Stimulated activated CD8-positive, alpha-beta memory T cell treated with anti-CD3 and anti-CD28 coated beads, Interleukin-12 subunit alpha, Interleukin-12 subunit beta, amount 100 ng/mL, for 1 hour (primary cell): ENCODE data around the gene IP6K2.
"Not testable (repeated sequence)": the region's sequence is repeated elsewhere in the genome, so short reads cannot be mapped to it uniquely, and the experiment has no call there.

Experiments
- DNase-seq: peaks from one replicate; pipeline ENCODE4 v3.0.0-alpha.2; 2020; ENCODE audit warnings: low read depth

Gene IP6K2

GRCh38 chr3:48727511-48727910, 10.5 kb upstream of the IP6K2 start:
- DNase-seq, result no peak

- DNase-seq, result not testable (repeated sequence)
Measured at GRCh38 chr3:48725185-48725855, 8.3 kb upstream of the IP6K2 start.

- no peak for DNase-seq
Measured at GRCh38 chr3:48723725-48724124, 6.7 kb upstream of the IP6K2 start.

DNA sequence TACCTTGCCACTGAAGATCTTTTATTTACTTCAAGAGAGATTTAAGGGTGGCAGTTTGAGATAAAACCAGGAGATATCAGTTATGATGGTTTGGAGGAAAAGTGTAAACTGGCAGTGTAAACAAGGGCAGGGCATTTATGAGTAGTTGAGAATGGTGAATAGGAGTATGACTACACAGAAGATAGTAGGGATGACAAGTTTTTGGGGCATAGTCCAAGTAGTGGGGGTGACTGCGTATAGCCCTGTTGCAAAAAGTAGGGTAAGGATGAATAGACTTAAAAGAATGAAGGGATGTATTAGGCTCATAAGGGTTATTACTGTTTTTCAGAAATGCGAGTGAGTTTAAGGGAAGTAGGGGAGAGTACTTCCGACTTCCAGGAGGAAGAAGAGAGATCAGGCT, 6.3 kb upstream of the IP6K2 start:
- DNase-seq, result not testable (repeated sequence)

DNA sequence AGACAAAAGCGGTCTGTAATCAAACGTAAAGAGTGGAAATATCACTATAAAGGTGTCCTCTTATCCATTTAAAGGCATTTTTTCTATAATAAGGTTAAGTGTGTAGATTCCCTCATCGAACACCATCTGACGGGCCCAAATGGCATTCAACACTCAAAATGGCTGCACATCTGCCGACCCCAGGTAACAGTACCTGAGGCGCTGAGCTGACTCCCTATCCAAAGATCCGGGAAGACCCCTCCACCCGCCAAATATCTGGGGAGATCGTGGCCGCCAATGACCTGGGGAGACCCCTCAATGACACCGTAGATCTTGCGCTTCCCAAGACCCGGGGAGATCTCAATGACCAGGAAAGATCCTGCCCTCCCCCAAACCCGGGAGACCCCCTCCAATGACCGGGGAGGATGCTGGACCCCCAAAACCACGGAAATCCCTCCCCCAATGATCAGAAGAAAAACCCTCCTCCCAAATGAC, 476 bp downstream of the IP6K2 start:
- no peak for DNase-seq

GRCh38 chr3:48715174-48715800, 1.7 kb downstream of the IP6K2 start:
- DNase-seq, result no peak

DNA sequence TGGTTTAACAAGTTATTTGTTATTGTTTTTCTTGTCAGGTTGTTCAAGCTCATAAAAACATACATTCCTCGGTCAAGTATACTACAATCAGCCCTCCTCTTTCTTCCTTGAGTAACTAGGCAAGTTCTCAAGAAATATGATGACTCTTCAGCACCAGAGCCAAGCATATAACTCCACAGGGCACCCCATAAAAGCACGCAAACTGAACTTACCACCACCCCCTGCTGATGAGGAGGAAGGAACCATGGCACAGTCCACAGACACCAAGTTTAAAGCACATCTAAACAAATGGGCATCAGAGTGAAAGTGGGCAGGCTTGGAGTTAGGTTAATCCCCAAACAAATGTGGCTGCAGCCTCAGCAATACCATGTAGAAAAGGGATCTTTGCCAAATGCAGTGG, 5.3 kb downstream of the IP6K2 start:
- no peak for DNase-seq

GRCh38 chr3:48709051-48709461, 8.0 kb downstream of the IP6K2 start:
- no peak for DNase-seq

- DNase-seq, result no peak
Measured at GRCh38 chr3:48708481-48708889, 8.5 kb downstream of the IP6K2 start.

DNA sequence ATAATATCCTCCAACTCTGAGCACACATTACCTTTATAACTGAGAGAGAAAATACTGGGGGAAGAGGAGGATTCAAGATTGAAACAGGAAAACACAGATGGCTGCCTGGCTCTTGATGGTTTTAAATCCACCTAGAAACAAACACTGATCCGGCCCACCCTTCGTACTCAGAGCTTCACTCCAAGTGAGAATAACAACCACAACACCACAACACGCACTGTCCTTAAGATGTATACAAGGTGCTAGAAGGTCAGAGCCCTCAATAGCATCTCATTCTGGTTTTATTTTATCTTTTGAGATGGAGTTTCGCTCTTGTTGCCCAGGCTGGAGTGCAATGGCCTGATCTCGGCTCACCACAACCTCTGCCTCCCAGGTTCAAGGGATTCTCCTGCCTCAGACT, 9.9 kb downstream of the IP6K2 start:
- DNase-seq, result no peak

DNA sequence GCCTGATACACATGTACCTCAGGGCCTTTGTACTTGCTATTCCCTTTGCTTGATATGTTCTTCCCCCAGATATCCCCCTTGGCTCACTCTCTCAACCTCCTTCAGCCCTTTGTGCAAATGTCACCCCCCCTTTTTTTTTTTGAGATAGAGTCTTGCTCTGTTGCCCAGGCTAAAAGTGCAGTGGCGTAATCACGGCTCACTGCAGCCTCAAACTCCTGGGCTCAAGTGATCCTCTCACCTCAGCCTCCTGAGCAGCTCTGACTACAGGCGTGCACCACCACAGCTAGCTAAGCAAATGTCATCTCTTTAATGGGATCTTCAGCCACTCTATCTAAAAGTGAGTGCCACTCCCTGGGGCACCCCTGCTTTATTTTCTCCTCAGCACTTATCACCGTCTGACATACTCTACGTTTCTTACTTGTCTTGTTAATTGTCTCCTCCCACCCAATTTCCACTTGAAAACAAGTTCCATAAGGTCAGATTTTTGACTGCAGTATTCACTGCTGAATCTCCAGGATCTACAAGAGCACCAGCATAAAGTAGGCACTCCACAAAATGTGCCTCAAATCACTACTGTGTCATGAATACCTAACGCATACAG, 14.6 kb downstream of the IP6K2 start:
- no peak for DNase-seq

GRCh38 chr3:48700731-48701405, 16.2 kb downstream of the IP6K2 start:
- no peak for DNase-seq

DNA sequence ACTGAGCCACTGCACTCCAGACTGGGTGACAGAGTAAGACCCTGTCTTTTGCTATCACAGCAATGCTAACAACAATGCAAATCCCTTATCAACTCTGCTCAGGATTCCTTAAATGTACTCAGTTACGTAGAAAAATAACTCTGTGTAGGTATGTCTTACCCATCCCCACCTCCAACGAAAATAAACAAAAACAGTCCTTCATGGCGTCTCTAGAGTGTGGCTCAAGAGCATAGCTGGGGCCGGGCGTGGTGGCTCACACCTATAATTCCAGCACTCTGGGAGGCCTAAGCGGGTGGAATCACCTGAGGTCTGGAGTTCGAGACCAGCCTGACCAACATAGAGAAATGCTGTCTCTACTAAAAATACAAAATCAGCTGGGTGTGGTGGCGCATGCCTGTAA, 18.1 kb downstream of the IP6K2 start:
- DNase-seq, result no peak

DNA sequence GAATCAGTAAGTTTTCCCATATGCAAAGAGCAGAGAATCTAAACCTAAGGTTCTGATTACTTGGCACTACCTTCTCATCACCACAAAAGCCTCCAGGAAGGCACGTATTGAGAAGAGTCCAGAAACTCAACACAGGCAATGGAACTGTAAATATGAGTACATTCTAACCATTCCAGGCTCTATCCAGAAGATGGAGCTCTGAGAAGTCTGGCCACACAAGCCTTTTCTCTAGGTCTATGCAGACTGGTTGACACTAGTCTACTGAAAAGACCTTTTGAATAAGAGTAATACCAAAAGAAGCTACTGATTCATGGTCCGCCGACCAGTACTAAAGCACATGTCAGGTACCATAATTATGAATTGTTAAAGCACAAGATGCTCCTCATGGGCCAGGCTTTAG, 19.1 kb downstream of the IP6K2 start:
- DNase-seq, result no peak

- DNase-seq, result no peak
Measured at GRCh38 chr3:48696601-48697000, 20.4 kb downstream of the IP6K2 start.

GRCh38 chr3:48696156-48696555, 20.9 kb downstream of the IP6K2 start:
- no peak for DNase-seq

- DNase-seq, result no peak
Measured at GRCh38 chr3:48695393-48695753, 21.6 kb downstream of the IP6K2 start.

DNA sequence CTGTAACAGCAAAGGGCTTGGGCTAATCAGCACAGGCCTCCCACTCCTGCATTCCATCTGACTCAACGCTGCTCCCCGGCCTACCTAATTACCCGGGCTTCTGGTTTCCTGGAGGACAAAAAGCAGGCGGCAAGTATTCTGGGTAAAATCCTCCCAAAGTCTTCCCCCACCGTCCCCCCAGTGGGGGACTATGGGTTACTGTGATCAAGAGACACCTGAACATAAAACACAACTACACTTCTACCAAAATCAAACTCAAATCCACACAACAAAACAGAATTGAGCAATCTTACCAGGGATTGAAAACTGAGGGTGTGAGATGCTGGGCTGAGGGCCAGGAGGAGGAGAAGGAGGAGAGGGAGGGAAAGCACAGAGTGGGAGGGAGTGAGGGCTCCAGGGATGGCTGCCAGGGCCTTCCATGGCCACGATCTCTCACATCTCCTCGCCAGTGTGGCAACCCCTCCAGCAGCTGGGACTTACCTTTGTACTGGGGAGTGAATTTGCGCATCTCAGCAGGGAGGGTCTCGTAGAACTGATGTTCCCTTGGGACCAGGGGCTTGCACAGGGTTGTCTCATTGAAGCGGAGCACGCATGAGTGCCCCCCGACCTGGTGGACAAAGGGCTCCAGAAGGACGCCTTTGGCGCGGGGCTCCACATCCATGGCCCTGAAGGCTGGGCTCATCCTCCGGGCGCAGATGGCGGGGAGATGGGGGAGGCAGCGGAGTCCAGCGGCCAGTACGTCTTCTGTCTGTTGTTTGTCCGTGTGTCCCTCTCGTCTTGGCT, 22.2 kb downstream of the IP6K2 start:
- no peak for DNase-seq

DNA sequence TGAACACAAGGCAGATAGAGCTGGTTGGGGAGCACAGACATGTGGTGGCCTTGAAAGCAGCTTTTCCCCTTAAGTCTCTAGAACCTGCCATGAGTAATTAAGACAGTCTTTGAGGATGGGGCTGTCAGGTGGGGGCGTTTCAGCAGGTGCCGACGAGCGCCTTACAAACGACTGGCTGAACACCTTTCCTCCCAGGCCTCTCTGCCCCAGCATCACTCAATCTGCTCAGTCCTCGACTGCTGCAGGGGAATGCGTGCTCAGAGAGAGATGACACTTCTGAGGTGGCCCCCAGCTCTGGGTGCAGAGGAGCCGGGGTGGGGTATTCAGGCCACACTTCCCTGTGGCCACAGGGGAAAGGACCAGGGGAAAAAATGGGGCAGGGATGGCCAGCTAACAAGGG, 23.2 kb downstream of the IP6K2 start:
- no peak for DNase-seq

GRCh38 chr3:48692551-48692950, 24.5 kb downstream of the IP6K2 start:
- no peak for DNase-seq

- no peak for DNase-seq
Measured at GRCh38 chr3:48690846-48691458, 26.1 kb downstream of the IP6K2 start.

- no peak for DNase-seq
Measured at GRCh38 chr3:48689384-48689783, 27.6 kb downstream of the IP6K2 start.
